ENCODE results near the gene MYO19.
"Not testable (repeated sequence)": the region's sequence is repeated elsewhere in the genome, so short reads cannot be mapped to it uniquely, and the experiment has no call there.

Gene MYO19

DNA sequence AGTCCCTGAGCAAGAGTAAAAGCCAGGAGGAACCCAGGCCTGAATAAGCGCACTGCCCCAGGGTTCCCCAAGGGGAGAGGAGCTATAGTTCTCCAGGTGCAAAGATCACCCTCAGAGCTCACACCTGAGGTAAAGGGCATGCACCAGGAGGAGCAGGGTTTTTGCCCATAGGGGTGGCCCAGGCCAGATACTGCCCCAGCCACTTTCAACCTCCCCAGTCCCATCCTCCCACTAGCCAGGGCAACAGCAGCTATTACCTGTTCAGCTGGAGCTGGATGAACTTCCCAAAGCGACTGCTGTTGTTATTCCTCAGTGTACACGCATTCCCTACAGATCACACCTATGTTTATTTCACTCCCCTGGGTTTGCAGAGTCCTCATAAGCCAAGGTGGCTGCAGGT, 19.8 kb downstream of the MYO19 start:
- TF ChIP-seq, protein P1, sequence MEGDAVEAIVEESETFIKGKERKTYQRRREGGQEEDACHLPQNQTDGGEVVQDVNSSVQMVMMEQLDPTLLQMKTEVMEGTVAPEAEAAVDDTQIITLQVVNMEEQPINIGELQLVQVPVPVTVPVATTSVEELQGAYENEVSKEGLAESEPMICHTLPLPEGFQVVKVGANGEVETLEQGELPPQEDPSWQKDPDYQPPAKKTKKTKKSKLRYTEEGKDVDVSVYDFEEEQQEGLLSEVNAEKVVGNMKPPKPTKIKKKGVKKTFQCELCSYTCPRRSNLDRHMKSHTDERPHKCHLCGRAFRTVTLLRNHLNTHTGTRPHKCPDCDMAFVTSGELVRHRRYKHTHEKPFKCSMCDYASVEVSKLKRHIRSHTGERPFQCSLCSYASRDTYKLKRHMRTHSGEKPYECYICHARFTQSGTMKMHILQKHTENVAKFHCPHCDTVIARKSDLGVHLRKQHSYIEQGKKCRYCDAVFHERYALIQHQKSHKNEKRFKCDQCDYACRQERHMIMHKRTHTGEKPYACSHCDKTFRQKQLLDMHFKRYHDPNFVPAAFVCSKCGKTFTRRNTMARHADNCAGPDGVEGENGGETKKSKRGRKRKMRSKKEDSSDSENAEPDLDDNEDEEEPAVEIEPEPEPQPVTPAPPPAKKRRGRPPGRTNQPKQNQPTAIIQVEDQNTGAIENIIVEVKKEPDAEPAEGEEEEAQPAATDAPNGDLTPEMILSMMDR (IDR thresholded peaks at IDR 0.05; ENCODE audit: low read depth, low read length) = no peak

DNA sequence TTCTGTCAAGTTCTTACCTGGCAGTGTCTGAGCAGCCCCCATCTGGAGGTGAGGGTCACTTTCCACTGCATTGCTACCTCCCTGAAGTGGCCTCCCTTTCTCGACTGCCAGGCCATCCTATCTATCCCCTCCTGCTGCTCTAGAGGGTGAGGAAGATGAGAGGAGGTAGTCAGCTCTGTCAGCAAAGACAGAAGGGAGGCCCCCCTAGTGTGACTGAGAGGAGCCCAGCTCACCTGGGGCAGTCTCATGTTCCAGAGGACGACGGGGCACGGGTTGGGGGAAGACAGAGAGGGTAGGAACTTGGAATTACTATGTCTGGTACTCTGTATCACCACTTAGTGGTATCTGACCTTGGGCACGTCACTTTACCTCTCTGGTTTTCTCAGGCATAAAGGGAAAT, 22.0 kb downstream of the MYO19 start:
- TF ChIP-seq, protein P1 (IDR thresholded peaks at IDR 0.05; ENCODE audit: low read depth, low read length) = no peak
- H3K4me3 ChIP-seq (ENCODE audit: low read depth, low read length) = no peak overlapping the region

More for the DNA sequence above, 19.8 kb downstream of the MYO19 start:
- H3K4me3 ChIP-seq (ENCODE audit: low read depth, low read length) = no peak overlapping the region

DNA sequence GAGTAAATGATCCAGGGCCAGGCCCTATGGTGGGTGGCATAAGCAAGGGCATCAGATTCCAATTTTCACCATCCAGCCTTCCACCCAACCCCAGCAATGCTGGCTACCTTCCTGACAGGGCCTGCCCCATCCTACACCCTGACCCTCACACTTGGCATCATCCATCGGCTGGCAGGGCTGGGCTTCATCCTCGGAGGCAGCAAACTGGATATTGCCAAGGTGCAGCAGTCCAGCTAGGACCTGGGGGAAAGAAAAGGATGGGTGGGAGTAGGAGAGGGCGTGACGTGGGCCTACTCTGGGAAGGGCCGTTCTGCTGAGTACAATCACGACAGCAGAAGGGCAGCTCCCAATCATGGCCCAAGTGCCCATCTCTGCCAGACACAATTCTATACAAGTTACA, 23.5 kb downstream of the MYO19 start:
- no peak overlapping the region for H3K4me3 ChIP-seq (ENCODE audit: low read depth, low read length)
- TF ChIP-seq, protein P1 (IDR thresholded peaks at IDR 0.05; ENCODE audit: low read depth, low read length) = no peak

DNA sequence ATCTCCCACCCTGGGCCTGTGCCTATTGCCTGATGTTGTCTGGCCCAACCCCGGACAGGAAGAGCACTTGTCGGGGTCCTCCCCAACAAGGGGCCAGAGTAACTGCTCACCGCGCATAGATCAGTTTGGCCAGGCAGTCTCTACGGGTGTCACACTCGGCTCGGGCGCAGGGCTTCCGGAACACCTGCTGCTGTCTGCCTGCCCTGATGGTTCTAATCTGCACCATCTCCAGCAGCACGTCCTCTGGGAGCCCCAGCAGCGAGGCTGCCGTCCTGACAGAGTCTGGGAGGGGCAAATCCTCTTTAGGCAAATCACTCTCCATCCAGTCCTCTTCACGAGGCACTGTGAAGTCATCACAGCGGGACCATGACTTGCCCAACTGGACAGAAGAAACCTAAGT, 24.0 kb downstream of the MYO19 start:
- no peak overlapping the region for H3K4me3 ChIP-seq (ENCODE audit: low read depth, low read length)
- TF ChIP-seq, protein P1 (IDR thresholded peaks at IDR 0.05; ENCODE audit: low read depth, low read length) = no peak

DNA sequence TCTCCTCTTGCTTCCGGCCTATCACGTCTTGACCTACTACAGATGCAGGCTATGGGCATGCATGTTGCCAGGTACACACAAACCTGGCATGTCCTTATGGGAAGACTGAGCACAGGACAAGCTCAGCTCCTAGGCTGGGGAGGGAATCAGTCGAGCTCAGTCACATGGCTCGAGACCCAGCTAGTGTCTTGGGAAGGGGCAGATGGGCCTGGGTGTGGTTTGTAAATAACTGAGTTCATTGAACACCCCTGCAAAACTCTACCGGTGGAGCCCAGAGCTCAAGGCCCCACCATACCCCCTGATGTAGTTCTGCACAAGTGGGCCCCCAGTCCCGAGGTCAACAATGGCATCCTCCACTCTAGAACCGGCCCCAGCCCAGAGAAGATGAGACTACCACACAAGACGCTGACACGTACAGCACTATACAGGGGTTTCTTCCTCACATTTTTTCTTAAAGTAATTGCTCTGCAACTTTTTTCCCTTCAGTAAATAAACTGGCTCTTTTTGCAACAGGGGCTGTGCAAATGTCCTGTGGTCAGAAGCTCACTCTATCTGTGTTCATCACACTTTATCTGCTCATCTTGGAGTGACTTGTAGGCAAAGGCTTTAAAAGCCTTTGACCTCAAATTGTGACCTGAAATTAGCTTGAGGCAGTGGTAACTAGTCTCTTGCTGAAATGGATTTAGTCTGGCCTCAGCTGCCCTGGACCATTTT, 25.2 kb downstream of the MYO19 start:
- no peak overlapping the region for H3K4me3 ChIP-seq (ENCODE audit: low read depth, low read length)
- TF ChIP-seq, protein P1 (IDR thresholded peaks at IDR 0.05; ENCODE audit: low read depth, low read length) = no peak

DNA sequence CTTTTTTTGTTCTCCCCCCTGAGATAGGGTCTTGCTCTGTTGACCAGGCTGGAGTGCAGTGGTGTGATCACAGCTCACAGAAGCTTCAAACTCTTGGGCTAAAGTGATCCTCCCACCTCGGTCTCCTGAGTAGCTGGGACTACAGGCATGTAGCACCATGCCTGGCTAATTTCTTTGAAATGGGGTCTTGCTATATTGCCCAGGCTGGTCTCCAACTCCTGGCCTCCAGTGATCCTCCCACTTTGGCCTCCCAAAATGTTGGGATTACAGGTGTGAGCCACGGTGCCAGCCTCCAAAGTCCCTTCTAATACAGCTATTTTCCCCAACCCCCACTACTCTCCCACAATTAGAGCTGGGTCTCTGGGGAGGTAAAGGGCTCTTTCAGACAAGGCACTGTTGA, 26.2 kb downstream of the MYO19 start:
- H3K4me3 ChIP-seq (ENCODE audit: low read depth, low read length) = not testable (repeated sequence)

DNA sequence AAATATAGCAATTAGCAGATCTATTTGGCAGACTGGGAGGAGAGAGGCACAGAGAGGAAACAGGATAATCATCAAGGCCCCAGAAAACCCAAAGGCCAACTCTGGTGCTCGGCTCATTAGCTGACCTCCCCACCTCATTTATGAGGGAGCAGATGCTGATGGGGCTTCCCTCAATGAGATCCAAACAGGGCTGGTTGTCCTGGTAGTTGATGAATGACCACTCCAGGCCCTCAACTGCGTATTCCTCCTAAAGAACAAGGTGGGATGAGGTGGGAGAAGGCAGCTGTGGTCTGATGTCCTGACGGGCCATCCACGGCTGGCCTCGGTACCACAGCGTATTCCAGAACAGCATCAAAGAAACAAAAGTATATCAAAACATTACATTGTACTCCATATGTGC, 27.4 kb downstream of the MYO19 start:
- TF ChIP-seq, protein P1 (IDR thresholded peaks at IDR 0.05; ENCODE audit: low read depth, low read length) = no peak
- H3K4me3 ChIP-seq (ENCODE audit: low read depth, low read length) = no peak overlapping the region

DNA sequence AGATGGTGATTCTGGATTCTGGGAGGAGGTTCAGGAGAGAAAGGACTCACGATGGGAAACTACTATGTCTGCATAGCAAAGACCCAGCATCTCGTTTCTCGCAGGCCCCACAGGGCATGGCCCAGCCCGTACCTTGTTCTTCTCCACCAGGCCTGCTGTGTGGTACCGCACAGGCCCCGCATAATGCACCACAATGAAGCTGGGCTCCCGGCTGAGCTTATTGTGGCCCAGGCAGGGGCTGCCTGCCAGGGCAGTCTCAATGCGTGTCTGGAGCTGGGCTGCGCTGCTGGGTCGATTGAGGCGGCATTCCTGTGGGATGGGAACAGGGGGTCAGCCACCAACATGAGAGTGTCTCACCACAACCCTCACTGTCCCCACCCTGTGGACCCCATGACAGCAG, 27.8 kb downstream of the MYO19 start:
- no peak overlapping the region for H3K4me3 ChIP-seq (ENCODE audit: low read depth, low read length)
- TF ChIP-seq, protein P1 (IDR thresholded peaks at IDR 0.05; ENCODE audit: low read depth, low read length) = no peak
